RWPE1 (cell line): Measurements from ENCODE around the gene EARS2.

Experiments used
- CTCF ChIA-PET: fragments of 350-600 bp; sonication (Branson Sonifier 250); formaldehyde crosslinking; extraction: SDS; loops from one replicate; lab custom pipeline; 2021; lab: Yijun Ruan, JAX
- POLR2A ChIA-PET: fragments of 400-600 bp; formaldehyde crosslinking; extraction: SDS; loops from one replicate; lab custom pipeline; 2020; ENCODE audit warnings: antibody characterized with exemption; ENCODE audit not compliant: low non-redundant PET; lab: Yijun Ruan, JAX
- DNase-seq: peaks from one replicate; pipeline ENCODE4 v3.0.0; 2012; ENCODE audit warnings: low spot score
- H3K27ac ChIP-seq: fragments of 450-650 bp; 2 replicates; pipeline ENCODE4 v1.5.1; 2017
- TF ChIP-seq, protein P1 (sequence below): fragments of 450-650 bp; conservative IDR thresholded peaks from 2 replicates; pipeline ENCODE4 v1.5.1; 2017; ENCODE audit warnings: low read depth, mild to moderate bottlenecking

The EARS2 gene

DNA sequence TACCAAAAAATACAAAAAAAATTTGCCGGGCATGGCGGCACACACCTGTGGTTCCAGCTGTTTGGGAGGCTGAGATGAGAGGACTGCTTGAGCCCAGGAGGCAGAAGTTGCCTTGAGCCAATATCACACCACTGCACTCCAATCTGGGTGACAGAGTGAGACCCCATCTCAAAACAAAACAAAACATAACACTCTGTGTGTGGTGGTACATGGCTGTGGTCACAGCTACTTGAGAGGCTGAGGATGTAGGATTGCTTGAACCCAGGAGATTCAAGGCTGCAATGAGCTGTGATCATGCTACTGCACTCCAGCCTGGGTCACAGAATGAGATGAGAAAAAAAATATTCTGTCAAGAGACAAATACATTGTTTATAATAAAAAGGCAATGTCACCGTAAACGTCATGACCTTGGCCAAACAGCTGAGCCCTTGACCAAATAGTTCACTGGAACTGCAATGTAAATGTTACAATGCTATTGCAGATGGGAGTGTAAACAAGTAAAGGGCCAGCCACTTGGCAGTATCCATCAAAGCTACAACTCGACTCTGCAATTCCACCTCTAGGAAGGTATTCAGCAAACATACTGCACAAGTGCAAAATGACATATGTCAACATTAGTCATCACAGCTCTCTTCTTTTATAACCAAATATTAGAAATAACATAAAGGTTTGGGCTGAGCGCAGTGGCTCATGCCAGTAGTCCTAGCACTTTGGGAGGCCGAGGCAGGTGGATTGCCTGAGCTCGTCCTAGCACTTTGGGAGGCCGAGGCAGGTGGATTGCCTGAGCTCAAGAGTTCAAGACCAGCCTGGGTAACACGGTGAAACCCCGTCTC is 16.9 kb downstream of the EARS2 start:
- DNase-seq, result no peak
- CTCF ChIA-PET, result interaction anchor here (0.6 to 0.7 kb wide), 2 partner anchors 16 to 133 kb away, joined by 4 read pairs; no protein-coding TSS in a partner anchor
- H3K27ac ChIP-seq, result peak overlapping the region; percentile 25; the same call in 1 of the 2 replicates
- POLR2A ChIA-PET, result no interaction called here
- TF ChIP-seq, protein P1, sequence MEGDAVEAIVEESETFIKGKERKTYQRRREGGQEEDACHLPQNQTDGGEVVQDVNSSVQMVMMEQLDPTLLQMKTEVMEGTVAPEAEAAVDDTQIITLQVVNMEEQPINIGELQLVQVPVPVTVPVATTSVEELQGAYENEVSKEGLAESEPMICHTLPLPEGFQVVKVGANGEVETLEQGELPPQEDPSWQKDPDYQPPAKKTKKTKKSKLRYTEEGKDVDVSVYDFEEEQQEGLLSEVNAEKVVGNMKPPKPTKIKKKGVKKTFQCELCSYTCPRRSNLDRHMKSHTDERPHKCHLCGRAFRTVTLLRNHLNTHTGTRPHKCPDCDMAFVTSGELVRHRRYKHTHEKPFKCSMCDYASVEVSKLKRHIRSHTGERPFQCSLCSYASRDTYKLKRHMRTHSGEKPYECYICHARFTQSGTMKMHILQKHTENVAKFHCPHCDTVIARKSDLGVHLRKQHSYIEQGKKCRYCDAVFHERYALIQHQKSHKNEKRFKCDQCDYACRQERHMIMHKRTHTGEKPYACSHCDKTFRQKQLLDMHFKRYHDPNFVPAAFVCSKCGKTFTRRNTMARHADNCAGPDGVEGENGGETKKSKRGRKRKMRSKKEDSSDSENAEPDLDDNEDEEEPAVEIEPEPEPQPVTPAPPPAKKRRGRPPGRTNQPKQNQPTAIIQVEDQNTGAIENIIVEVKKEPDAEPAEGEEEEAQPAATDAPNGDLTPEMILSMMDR, result no peak

DNA sequence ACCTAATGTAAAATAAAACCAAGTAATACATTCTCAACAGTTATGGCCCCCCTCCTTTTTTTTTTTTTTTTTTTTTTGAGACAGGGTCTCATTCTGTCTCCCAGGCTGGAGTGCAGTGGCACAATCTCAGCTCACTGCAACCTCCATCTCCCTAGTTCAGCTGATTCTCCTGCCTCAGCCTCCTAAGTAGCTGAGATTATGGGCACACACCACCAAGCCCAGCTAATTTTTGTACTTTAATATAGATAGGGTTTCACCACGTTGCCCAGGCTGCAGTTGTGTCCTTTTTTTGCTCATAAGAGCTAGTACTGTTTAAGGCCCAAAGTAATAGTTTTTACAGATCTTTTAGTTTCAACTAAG is 18.3 kb downstream of the EARS2 start:
- ChIA-PET POLR2A (no interaction called here), CTCF (interaction anchor here (0.5 to 0.6 kb wide), 2 partner anchors 53 to 961 kb away, joined by 3 read pairs; no protein-coding TSS in a partner anchor)
- peak overlapping the region; percentile 59 for H3K27ac ChIP-seq
- no peak for DNase-seq
- TF ChIP-seq, protein P1, result no peak

DNA sequence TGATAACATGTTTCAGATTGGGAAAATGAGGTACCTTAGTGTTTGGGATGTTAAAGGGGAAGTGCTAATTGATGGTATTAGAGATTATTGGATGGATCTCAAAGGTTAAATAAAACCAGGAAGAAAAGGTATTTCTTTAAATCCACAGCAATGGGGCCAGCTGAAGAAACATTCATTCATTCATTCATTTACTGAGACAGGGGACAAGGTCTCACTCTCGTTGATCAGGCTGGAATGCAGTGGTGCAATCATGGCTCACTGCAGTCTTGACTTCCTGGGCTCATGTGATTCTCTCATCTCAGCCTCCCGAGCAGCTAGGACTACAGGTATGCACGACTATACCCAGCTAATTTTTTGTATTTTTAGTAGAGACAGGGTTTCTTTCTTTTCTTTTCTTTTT is 19.8 kb downstream of the EARS2 start:
- H3K27ac ChIP-seq, result no peak overlapping the region
- CTCF ChIA-PET, result no interaction called here
- DNase-seq, result no peak
- TF ChIP-seq, protein P1, result no peak
- POLR2A ChIA-PET, result interaction anchor here (0.8 kb wide), 1 partner anchor 13 kb away, joined by 3 read pairs; no protein-coding TSS in a partner anchor

DNA sequence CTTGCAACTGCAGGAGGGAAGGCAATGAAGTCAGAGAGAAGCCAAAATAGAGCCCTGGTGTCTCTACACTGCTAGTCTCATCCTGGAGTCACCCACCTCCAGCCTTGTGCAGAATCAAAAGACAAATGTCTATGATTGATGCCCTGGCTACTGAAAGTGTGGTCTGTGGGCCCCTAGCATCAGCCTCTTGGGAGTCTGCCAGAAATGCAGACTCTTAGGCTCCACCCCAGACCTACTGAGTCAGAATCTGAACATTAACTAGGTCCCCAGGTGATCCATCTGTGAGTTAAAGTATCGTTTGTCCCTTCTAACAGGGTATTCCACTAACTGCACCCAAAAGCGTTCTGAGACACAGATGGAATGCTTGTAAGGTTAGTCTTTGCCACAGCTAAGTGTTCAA is 21.2 kb downstream of the EARS2 start:
- CTCF ChIA-PET, result interaction anchor here (0.5 kb wide), 1 partner anchor 103 kb away, joined by 4 read pairs; no protein-coding TSS in a partner anchor
- TF ChIP-seq, protein P1, result no peak
- peak overlapping the region; percentile 58 for H3K27ac ChIP-seq
- POLR2A ChIA-PET, result no interaction called here
- no peak for DNase-seq

DNA sequence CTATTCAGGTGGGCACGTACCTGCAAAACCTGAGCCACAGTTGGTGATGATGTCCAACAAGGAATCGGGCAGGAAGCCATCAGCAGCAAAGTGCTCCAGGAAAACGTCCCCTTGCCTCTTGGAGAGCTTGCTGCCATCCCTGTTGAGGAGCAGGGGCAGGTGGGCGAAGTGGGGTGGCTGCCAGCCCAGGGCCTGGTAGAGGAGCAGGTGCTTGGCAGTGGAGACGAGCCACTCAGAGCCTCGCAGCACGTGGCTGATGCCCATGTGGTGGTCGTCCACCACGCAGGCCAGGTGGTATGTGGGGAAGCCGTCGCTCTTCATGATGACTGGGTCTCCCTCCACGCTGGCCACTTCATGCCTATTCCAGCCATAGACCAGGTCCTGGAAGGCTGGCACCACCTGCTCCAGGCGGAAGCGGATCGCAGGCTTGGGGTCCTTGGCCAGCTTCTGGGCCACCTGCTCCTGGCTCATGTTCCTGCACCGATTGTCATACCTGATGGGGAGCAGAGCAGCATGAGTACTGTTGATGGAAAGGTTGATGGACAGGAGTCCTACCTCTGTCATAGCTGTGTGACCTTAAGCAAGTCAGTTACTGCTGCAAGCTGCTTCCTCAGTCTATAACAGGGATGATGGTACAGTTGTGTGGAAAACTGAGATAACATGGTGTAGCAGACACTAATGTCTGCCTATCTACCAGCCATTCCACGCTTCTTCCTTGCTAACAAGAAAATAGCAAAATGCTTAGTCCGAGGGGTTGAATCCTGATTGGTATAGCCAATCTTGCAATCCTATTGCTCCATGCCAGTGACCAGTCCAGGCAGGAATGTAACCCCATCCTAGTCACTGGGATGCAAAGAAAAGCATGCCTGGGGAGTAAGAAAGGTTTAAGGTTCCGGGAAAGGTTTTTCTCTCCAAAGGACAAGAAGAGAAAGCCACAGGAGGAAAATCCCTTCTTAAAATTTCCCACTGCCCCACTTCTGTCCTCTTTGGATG is 22.0 kb downstream of the EARS2 start:
- ChIA-PET CTCF (interaction anchor here (0.6 kb wide), 1 partner anchor 532 kb away, joined by 3 read pairs; no protein-coding TSS in a partner anchor), POLR2A (no interaction called here)
- TF ChIP-seq, protein P1, result no peak
- no peak for DNase-seq
- H3K27ac ChIP-seq, result peak overlapping the region; percentile 58

DNA sequence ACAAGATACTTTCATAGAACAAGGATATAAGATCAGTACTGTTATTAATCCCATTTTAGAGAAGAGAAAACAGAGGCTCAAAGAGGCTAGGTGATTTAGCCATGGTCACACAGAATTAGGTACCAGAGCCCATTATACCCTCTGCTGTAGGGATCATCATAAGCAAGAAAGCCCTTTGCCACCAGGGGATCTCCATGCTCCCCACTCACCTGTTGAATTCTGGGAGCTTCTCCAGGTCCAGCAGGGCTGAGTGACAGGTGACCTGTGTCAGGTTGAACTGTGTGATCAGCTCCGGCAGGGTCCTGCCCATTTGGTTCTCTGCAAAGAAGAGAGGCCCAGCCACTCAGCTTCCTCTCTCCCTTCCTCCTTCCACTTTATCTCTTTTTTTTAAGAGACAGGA is 24.7 kb downstream of the EARS2 start:
- ChIA-PET CTCF (interaction anchor here (0.6 kb wide), 1 partner anchor 46 kb away, joined by 3 read pairs; no protein-coding TSS in a partner anchor), POLR2A (no interaction called here)
- TF ChIP-seq, protein P1, result no peak
- DNase-seq, result no peak
- no peak overlapping the region for H3K27ac ChIP-seq
